KMS-11 (cell line): ENCODE measurements around the gene ELAC1.
A peak's percentile ranks its signal among the peaks of the same experiment; 100 is the strongest.

Experiments
- H2AFZ ChIP-seq: fragments of 200-600 bp; sonication (generic); 2 replicates; pipeline ENCODE4 v1.6.1; 2016; ENCODE audit warnings: antibody characterized with exemption, mixed run types, low read depth
- H3K27ac ChIP-seq: fragments of 200-600 bp; sonication (generic); 2 replicates; pipeline ENCODE4 v1.6.1; 2016; ENCODE audit warnings: mild to moderate bottlenecking, mixed run types
- H3K27me3 ChIP-seq: fragments of 200-600 bp; sonication (generic); 2 replicates; pipeline ENCODE4 v1.6.1; 2017; ENCODE audit warnings: mild to moderate bottlenecking, low read depth, mixed run types, moderate library complexity; ENCODE audit not compliant: insufficient read depth
- H3K36me3 ChIP-seq: fragments of 200-600 bp; sonication (generic); 2 replicates; pipeline ENCODE4 v1.6.1; 2017; ENCODE audit warnings: mild to moderate bottlenecking, mixed run types; ENCODE audit not compliant: insufficient read depth
- H3K4me1 ChIP-seq: fragments of 200-600 bp; sonication (generic); 2 replicates; pipeline ENCODE4 v1.6.1; 2016; ENCODE audit warnings: mild to moderate bottlenecking, low read depth, mixed run types; ENCODE audit not compliant: poor library complexity, severe bottlenecking
- H3K4me2 ChIP-seq: fragments of 200-600 bp; sonication (generic); 2 replicates; pipeline ENCODE4 v1.7.0; 2016; ENCODE audit warnings: mild to moderate bottlenecking, mixed run types
- H3K4me3 ChIP-seq: fragments of 200-600 bp; sonication (generic); IDR thresholded peaks from 2 replicates; pipeline ENCODE4 v1.6.1; 2017; ENCODE audit warnings: low read depth, low read length, mixed read lengths; ENCODE audit not compliant: insufficient read depth
- H3K79me2 ChIP-seq: fragments of 200-600 bp; sonication (generic); 2 replicates; pipeline ENCODE4 v1.6.1; 2016; ENCODE audit warnings: low read depth, mixed run types; ENCODE audit not compliant: insufficient read depth
- H3K9ac ChIP-seq: fragments of 200-600 bp; sonication (generic); 2 replicates; pipeline ENCODE4 v1.6.1; 2016; ENCODE audit warnings: mild to moderate bottlenecking, mixed run types
- H4K20me1 ChIP-seq: fragments of 200-600 bp; sonication (generic); 2 replicates; pipeline ENCODE4 v1.6.1; 2016; ENCODE audit warnings: mild to moderate bottlenecking, mixed run types; ENCODE audit not compliant: insufficient read depth
- CTCF ChIP-seq: fragments of 200-600 bp; sonication (generic); conservative IDR thresholded peaks from 2 replicates; pipeline ENCODE4 v1.6.1; 2017; ENCODE audit warnings: low read depth, mild to moderate bottlenecking, antibody characterized with exemption, low read length, moderate library complexity, mixed read lengths

ELAC1 gene

GRCh38 chr18:51032193-51032592 is 64.4 kb downstream of the ELAC1 start:
- H3K4me3 ChIP-seq: no peak overlapping the region
- H3K36me3 ChIP-seq: no peaks in the 10 kb centered on the region
- H3K4me2 ChIP-seq: peak overlapping the region; percentile 76
- H3K9ac ChIP-seq: peak overlapping the region; percentile 78; the same call in 1 of the 2 replicates
- peaks cover 32% of the 10 kb centered on the region for H4K20me1 ChIP-seq
- H3K4me1 ChIP-seq: peaks cover 50% of the 10 kb centered on the region
- H3K27ac ChIP-seq: no peak overlapping the region
- TF ChIP-seq CTCF: no peak
- H2AFZ ChIP-seq: no peak overlapping the region
- peaks cover 72% of the 10 kb centered on the region for H3K79me2 ChIP-seq
- H3K27me3 ChIP-seq: no peaks in the 10 kb centered on the region

- H3K4me2 ChIP-seq: no peak overlapping the region
Observed at GRCh38 chr18:51037230-51037629, 69.4 kb downstream of the ELAC1 start.

More at GRCh38 chr18:51037230-51037629, 69.4 kb downstream of the ELAC1 start:
- Histone ChIP-seq H3K27me3 (no peaks in the 10 kb centered on the region), H2AFZ (no peak overlapping the region), H3K36me3 (no peaks in the 10 kb centered on the region), H3K4me3 (no peak overlapping the region), H3K4me1 (peaks cover 25% of the 10 kb centered on the region), H3K79me2 (peaks cover 95% of the 10 kb centered on the region), H3K9ac (no peak overlapping the region), H3K27ac (no peak overlapping the region), H4K20me1 (peaks cover 18% of the 10 kb centered on the region; the same call in 1 of the 2 replicates)
- TF ChIP-seq CTCF: no peak
